ENCODE results near the gene SRPK2.

Gene SRPK2

GRCh38 chr7:105209433-105209832 lies 179.3 kb downstream of the SRPK2 start:
- Histone ChIP-seq H3K9ac (no peak overlapping the region), H3K4me2 (peak overlapping the region; percentile 23), H3K27ac (no peak overlapping the region), H3K27me3 (ENCODE audit: insufficient read depth, low read depth) (no peaks in the 10 kb centered on the region), H3K36me3 (ENCODE audit: insufficient read depth) (no peaks in the 10 kb centered on the region), H3K79me2 (ENCODE audit: insufficient read depth, low read depth) (peaks cover 77% of the 10 kb centered on the region), H3K4me1 (ENCODE audit: low read depth, poor library complexity, severe bottlenecking) (peaks cover 81% of the 10 kb centered on the region), H4K20me1 (ENCODE audit: insufficient read depth) (peaks cover 19% of the 10 kb centered on the region; the same call in 1 of the 2 replicates), H3K4me3 (IDR thresholded peaks at IDR 0.05; ENCODE audit: insufficient read depth, low read depth, low read length) (no peak overlapping the region), H2AFZ (ENCODE audit: low read depth) (no peak overlapping the region)
- no peak for TF ChIP-seq CTCF (conservative IDR thresholded peaks at IDR 0.05; ENCODE audit: low read depth, low read length)

DNA sequence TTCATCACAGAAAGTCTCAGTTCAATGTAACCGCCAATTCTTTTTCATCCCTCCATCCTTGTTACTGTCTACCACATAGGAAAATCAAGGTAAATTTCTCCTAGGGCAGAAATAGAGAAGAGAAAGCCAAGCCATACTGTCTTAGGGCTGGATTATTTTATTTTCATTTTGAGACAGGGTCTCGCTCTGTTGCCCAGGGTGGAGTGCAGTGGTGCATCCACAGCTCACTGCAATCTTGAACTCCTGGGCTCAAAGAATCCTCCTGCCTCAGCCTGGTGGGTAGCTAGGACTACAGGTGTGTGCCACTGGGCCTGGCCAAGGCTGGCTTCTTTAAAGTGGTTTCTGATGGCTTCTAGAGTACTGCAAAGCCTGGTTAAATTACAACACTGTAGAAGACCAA lies 181.7 kb downstream of the SRPK2 start:
- no peak overlapping the region; the same call in 1 of the 2 replicates for H3K4me2 ChIP-seq
- no peaks in the 10 kb centered on the region for H3K27me3 ChIP-seq (ENCODE audit: insufficient read depth, low read depth)
- peaks cover 61% of the 10 kb centered on the region for H3K79me2 ChIP-seq (ENCODE audit: insufficient read depth, low read depth)
- TF ChIP-seq CTCF (conservative IDR thresholded peaks at IDR 0.05; ENCODE audit: low read depth, low read length), result no peak
- H4K20me1 ChIP-seq (ENCODE audit: insufficient read depth), result peaks cover 17% of the 10 kb centered on the region; the same call in 1 of the 2 replicates
- no peak overlapping the region for H2AFZ ChIP-seq (ENCODE audit: low read depth)
- no peaks in the 10 kb centered on the region for H3K36me3 ChIP-seq (ENCODE audit: insufficient read depth)
- no peak overlapping the region for H3K4me3 ChIP-seq (IDR thresholded peaks at IDR 0.05; ENCODE audit: insufficient read depth, low read depth, low read length)
- H3K9ac ChIP-seq, result no peak overlapping the region
- no peak overlapping the region for H3K27ac ChIP-seq
- H3K4me1 ChIP-seq (ENCODE audit: low read depth, poor library complexity, severe bottlenecking), result peaks cover 83% of the 10 kb centered on the region

- peaks cover 17% of the 10 kb centered on the region; the same call in 1 of the 2 replicates for H4K20me1 ChIP-seq (ENCODE audit: insufficient read depth)
- no peaks in the 10 kb centered on the region for H3K36me3 ChIP-seq (ENCODE audit: insufficient read depth)
- no peak overlapping the region; the same call in 1 of the 2 replicates for H3K27ac ChIP-seq
- H3K4me3 ChIP-seq (IDR thresholded peaks at IDR 0.05; ENCODE audit: insufficient read depth, low read depth, low read length), result no peak overlapping the region
- H3K4me2 ChIP-seq, result no peak overlapping the region; the same call in 1 of the 2 replicates
- TF ChIP-seq CTCF (conservative IDR thresholded peaks at IDR 0.05; ENCODE audit: low read depth, low read length), result no peak
- H2AFZ ChIP-seq (ENCODE audit: low read depth), result no peak overlapping the region
- H3K9ac ChIP-seq, result no peak overlapping the region
- no peaks in the 10 kb centered on the region for H3K27me3 ChIP-seq (ENCODE audit: insufficient read depth, low read depth)
- peaks cover 49% of the 10 kb centered on the region for H3K79me2 ChIP-seq (ENCODE audit: insufficient read depth, low read depth)
- H3K4me1 ChIP-seq (ENCODE audit: low read depth, poor library complexity, severe bottlenecking), result peaks cover 74% of the 10 kb centered on the region
These were observed 183.0 kb downstream of the SRPK2 start for GRCh38 chr7:105205592-105206237.

GRCh38 chr7:105204953-105205352 lies 183.8 kb downstream of the SRPK2 start:
- Histone ChIP-seq H3K4me1 (ENCODE audit: low read depth, poor library complexity, severe bottlenecking) (peaks cover 73% of the 10 kb centered on the region), H2AFZ (ENCODE audit: low read depth) (no peak overlapping the region), H3K36me3 (ENCODE audit: insufficient read depth) (no peaks in the 10 kb centered on the region), H3K9ac (no peak overlapping the region), H3K79me2 (ENCODE audit: insufficient read depth, low read depth) (peaks cover 42% of the 10 kb centered on the region), H3K4me3 (IDR thresholded peaks at IDR 0.05; ENCODE audit: insufficient read depth, low read depth, low read length) (no peak overlapping the region), H3K27ac (peak overlapping the region; percentile 42; the same call in 1 of the 2 replicates), H3K4me2 (peak overlapping the region; percentile 21; the same call in 1 of the 2 replicates), H4K20me1 (ENCODE audit: insufficient read depth) (0 out of 2 replicates have a peak, but pooled peaks cover 11% of the 10 kb centered on the region), H3K27me3 (ENCODE audit: insufficient read depth, low read depth) (no peaks in the 10 kb centered on the region)
- TF ChIP-seq CTCF (conservative IDR thresholded peaks at IDR 0.05; ENCODE audit: low read depth, low read length), result no peak
